Activated CD4-positive, CD25-positive, alpha-beta regulatory T cell treated with anti-CD3 and anti-CD28 coated beads, Interleukin-2, amount 50 U/mL, for 72 hours (primary cell): Measurements from ENCODE around the gene RPTOR.
"Not testable (repeated sequence)": the region's sequence is repeated elsewhere in the genome, so short reads cannot be mapped to it uniquely, and the experiment has no call there.

ENCODE experiments used
- DNase-seq: peaks from one replicate; pipeline ENCODE4 v3.0.0; 2021

Gene RPTOR

DNA sequence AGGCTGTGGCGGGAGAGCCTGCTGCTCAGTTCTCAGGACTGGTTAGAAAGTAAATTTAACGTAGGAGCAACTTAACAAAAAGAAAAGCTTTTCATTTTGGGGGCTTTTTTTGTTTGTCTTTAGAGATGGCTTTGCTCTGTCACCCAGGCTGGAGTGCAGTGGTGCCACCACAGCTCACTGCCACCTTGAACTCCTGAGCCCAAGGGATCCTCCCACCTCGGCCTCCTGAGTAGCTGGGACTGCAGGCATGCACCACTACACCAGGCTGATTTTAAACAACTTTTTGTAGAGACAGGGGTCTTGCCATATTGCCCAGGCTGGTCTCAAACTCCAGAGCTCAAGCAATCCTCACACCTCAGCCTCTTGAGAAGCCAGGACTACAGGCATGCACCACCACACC lies 205.0 kb downstream of the RPTOR start:
- DNase-seq = no peak

DNA sequence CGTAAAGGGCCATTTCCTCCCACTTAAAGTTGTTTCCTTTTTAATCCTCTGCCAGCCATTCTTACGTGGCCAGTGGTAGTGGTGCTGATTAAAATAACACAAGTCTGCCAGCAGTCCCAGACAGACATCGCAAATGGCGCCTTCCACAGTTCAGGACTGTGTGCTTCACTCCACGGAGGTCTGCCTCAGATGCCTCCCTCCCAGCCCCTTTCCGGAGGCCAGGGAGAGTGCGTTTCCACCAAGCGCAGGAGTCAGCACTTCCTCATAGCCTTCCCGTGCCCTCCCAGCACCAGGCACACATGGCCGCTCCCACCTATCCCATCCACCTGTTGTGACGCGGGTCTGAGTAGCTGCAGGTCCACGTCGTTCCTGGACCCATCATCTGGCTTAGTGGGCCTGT lies 205.6 kb downstream of the RPTOR start:
- no peak for DNase-seq

DNA sequence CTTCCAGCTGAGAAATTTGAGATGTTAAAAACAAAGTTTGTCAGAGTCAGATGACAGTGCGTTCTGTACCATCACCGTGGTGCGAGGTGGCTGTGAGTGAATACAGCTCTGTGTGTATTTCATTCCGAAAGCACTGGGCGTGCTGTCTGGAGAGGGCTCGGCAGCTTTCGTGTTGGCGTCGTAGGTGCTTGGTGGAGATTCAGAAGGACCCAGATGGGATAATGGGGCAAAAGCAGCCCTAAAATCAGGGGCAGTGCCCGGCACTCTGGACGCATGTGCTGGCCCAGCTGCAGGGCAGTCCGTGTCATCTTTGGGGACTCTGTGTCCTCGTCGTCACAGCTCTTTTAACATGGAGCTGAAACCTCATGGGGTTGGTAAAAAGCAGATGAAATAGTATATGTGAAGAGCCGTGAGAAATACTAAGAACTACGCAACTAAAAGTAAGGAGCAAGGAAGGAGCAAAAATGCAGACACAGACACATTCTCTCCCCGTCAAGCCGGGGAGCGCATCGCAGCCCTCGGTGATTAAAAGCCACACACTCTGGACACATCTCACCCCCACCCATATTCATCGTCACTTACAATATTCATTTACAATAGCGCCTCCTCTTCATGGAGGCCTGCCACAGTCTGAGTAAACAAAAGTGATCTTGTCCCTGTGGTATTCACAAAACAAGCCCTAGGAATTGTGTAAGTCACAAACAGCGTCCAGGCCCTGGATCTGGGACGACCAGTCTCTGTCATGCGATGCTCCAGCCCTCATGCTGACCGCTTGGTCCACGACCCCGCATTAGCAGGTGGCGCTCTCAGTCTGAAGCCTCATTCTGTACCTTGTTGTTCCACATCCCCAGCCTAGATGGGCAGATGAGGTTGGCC lies 206.7 kb downstream of the RPTOR start:
- no peak for DNase-seq

DNA sequence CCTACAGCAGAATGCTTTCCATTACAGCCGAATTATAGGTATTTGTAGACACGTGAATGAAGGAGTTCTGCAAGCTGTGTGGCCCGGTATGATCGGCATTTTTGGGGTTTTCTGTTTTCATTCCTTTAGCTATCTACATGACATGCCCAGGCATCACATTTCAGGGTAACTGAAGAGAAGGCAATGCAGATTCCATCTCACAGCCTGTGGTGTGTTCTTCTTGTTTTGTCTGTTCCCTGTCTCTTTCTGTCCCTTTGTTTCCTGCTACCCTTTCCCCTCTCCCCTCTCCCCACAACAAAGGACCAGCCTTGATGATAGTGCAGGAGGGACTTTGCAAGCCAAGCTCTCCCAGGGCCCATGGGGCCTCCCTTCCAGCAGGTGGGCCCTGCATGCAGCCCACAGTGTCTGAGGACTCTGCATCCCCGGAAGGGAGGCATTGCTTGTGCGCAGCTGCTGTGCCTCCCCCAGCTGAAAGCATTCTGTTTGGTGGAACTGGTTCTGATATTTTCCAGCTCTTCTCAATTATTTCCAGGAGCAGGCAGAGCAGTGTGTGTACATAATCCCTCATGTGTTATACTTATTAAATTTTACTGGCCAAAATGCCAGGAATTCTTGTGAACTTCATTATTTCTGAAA lies 207.4 kb downstream of the RPTOR start:
- no peak for DNase-seq

DNA sequence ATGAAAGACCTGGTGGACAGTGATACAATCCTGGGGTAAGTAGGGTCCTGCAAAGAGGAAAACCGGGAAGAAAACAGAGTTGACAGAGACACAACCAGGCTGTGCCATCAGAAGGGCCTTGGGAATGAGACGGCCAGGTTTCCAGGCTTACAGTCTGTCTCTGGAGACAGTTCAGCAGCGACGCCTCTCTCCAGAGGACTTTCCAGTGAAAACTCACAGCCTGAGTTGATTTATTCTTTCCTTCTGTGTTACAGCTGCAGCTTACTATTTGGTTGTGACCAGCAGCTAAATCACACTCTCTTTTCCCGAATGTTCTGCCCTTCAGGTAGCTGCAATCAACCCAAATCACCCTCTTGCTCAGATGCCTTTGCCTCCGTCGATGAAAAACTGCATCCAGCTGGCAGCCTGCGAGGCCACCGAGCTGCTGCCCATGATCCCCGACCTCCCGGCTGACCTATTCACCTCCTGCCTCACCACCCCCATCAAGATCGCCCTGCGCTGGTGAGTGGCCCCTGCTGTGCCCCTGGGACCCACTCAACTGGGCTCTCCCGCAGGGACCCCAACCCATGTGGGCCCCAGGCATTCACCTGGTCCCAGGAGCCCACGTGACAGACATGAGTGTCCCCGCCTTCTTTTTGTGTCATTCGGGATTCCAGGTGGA lies 209.2 kb downstream of the RPTOR start:
- DNase-seq = no peak

DNA sequence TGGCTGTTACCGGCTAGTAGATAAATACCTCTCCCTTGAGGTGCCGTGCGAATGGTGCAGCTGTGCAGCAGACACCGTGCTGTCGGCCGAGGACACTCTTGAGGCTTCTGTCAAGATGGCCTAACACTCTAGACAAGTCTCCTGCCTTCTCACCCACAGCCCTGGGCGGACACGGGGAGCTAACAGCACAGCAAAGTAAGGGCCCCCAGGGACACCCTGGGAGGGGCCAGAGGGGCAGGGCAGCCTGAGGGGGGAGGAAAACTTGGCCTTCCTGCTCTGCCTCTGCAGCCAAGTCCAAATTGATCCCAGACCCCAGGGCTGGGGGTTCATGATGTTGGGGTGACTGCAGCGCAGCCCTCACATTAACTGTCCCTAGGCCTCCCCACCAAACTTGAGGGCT lies 210.2 kb downstream of the RPTOR start:
- no peak for DNase-seq

DNA sequence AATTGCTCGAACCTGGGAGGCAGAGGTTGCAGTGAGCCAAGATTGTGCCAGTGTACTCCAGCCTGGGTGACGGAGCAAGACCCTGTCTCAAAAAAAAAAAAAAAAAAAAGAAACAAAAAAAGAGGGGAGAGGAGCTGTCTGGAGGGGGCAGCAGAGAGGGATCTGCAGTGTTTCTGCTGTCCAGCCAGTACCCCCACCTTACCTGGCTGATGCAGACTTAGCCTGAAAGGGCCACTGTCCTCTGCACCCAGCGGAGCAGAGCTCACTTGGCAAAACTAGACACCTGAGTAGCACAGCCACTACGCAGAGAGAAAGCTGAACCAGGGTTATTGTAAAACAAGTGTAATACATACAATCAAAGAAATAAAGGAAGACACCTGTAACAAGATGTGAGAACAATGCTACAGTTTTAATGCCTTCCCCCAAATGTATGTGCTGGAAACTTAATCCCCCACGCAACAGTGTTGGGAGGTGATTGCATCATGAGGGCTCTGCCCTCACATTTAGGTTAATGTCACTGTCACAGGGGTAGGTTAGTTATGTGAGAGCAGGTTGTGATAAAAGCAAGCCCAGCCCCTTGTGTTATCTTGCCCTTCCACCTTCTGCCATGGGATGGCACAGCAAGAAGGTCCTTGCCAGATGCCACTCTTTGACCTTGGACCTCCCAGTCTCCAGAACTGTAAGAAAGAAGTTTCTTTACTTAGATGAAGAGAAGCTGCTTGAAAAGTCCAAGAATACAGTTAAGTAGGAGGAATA lies 211.2 kb downstream of the RPTOR start:
- DNase-seq = no peak

DNA sequence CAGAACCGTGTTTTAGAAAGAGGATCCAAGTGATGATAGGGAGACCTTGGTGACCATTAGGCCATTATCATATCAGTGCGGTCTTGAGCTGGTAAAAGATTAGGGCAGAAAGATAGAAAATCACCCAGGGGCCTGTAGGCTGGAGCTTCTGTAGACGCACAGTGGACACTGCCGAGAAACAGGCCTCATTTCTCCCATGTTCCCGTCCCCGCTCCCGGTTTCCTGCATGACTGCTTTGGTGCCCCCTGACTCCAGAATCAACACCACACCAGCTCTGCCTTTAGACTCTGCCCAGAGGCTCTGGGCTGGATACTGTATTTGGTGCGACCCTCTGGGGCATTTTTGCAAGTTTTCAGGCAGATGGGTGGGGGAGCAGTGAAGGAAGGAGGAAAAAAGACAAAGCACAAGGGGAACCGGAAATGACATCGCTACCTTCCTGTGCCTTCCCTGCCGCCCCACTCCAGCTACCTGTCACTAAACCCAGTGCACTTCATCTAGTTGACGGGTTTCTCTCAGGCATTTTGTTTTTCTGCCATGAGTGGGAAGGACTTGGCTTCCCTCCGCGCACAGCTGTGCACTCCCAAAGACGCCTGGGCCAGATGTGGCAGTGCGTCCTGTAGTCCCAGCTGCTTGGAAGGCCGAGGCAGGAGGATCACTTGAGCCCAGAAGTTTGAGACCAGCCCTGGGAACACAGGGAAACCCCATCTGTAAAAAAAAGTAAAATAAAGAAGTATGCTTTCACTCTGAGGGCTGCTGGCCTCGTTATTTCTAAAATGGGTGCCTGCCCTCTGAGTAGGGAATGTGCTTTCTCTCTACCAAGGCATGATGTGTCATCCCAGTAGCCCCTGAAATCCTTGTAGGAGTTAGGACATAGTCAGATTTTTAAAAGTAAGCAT lies 214.1 kb downstream of the RPTOR start:
- DNase-seq = no peak

DNA sequence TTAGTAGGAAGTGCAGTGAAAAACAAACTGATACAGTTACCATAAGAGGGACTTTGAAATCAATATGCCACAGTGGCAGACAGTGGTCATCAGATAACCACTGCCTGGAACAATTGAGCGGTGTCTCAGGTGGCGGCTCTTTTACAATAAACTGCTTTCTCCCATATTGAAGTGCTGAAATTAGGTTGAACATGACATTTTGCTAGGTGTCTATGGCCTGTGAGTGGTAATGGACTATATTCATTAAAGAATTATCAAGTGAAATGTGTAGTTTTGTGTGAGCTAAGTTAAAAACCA lies 214.7 kb downstream of the RPTOR start:
- DNase-seq = no peak

DNA sequence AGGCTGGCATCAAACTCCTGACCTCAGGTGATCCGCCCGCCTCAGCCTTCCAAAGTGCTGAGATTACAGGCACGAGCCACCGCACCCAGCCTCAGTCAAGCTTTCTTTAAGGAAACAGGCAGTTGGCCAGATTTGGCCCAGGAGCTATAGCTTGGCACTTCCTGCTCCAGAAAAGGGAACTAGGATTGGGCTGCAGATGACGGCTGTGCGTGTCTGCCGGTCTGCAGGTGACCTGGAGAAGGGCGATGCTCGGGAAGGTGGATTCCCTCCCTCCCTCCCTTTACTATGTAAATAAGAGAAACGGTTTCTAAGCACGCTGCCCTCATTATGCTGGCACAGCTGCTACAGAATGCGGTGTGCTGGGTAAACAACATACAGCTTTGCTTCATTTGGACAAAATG lies 215.9 kb downstream of the RPTOR start:
- no peak for DNase-seq

DNA sequence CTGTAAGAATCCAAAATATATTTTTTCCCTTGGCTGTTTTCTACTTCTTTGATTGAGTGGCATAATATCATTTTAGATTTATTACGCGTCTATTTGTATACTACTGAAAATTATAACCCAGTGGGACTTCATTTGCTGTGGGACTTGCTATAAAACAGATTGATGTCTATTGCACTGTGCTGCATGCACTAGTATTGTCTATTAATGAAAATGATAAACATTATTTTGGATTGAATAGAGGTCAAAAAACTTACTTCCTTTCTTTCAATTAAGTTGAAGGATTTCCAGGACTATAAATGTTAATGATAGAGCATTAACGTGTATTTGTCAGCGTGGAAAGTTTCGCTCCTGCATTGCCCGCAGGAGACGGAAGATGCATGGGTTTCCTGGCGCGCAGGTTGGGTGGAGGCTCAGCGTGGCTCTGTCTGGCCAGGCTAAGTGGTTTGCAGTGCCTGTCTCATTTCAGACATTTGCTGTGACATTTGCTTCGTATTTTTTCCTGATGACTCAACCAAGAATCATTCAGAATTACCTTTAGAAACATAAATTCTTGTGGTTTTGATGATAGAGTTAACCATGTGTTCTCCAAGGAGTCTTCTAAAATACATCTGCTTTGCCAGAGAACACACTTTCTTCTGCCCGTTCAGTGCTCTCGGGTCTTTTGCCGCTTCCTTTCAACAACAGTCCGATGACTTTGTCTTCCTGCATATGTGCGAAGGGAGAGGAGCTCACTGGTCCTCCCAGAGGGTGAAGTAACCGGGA lies 216.7 kb downstream of the RPTOR start:
- peak; percentile 59 for DNase-seq

DNA sequence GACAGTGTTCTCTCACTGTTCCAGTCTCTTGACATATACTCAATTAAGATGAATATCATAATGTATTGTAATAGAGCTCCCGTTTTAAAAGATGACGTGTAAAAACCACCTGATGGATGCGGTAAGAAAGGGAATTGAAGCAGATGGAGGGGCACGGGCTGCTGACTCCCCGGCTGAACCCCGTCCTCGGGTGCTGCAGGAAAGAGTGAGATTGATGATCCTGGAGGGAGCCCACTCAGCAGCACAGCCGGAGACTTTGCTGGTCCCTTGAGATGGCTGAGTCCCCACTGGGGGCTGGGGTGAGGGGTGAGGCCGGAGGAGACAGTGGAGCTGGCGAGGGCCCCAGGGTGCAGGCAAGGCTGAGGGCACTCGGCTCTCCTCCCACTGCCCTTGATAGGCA lies 217.4 kb downstream of the RPTOR start:
- no peak for DNase-seq

DNA sequence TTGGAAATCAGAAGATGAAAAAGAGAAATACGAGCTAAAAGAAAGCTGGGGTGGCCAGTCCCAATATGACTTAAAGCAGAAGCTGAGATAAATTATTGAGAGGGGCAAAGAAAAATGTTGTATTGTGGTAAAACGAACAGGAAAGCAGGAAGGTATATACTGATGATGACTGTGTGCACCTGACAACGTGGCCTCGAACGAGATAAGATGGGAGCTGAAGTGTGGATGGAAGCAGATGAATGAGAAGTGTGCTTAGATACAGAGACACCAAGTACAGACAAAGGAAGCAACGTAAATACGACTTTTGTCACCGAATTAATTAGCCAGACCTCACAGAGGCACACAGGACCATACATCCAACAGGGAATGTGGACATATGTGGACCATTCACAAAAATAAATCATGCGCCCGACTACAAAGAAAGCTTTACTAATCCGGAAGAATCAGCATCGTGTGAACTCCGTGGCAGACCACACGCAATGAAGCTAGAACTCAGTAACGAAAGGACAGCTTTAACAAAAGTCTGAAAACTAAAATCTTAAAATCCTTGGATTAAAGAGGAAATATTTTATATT lies 218.7 kb downstream of the RPTOR start:
- no peak for DNase-seq

DNA sequence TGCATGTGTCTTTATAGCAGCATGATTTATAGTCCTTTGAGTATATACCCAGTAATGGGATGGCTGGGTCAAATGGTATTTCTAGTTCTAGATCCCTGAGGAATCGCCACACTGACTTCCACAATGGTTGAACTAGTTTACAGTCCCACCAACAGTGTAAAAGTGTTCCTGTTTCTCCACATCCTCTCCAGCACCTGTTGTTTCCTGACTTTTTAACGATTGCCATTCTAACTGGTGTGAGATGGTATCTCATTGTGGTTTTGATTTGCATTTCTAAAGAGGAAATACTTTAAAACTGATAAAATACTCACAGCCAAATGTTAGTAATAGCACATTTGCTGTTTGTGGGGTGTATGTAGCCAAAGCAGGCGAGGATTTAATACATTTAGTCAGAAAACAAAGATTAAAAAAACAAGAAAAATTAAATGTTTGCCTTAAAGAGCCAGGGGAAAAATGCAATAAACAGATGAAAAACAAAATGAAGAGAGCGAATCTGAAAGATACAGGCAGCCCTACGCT lies 220.0 kb downstream of the RPTOR start:
- not testable (repeated sequence) for DNase-seq

DNA sequence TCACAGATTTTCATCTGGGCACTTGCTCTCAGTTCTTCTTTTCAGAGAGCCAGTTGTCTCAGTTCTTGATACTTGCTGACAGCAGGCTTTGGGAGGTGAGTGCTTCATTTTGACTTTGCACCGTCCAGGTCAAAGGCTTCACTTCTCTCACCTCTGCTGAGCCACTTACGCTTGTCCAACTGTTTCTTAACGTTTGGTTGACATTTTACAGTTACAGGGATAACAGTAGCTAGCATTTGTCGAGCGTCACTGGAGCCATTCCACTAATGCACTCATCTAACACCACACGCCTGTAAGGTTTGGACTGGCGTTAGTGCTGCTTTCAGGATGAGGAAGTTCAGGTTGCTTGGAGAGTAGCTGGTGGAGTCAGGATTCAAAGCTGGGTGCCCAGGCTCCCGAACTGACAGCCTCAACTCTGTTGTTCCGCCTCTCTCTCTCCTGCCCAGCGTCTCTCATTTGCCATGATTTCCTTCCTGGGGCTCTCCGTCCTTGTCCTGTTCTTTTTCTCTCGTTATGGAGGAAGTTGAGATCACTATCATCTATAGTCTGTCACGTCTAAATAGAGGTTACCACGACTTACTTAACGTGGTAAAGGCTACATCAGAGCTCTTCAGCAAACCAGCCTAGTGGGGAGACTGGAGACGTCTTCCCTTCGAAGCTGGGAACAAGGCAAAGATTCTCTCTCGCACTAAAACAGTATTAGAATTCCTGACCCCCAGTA lies 220.8 kb downstream of the RPTOR start:
- no peak for DNase-seq

DNA sequence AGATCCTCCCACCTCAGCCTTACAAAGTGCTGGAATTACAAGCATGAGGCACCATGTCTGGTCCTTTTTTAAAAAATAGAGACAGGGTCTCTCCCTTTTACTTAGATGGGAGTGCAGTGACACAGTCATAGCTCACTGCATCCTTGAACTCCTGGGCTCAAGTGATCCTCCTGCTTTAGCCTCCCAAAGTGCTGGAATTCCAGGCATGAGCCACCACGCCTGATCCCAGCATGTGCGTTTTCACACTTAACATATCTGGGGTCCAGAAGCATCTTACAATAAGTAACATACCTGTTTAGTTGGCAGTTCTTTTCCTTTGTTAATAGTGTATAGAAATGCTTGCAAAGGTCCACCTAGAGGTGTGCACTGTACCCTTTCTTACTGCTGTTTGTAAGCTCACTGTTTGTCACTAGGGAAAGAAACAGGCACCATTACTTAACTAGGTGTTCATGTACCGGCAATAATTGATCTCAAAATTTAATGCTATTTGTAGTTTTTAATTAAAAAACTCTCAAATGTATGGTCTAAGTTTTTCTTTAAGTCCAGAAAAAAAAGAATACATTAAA lies 221.7 kb downstream of the RPTOR start:
- no peak for DNase-seq

DNA sequence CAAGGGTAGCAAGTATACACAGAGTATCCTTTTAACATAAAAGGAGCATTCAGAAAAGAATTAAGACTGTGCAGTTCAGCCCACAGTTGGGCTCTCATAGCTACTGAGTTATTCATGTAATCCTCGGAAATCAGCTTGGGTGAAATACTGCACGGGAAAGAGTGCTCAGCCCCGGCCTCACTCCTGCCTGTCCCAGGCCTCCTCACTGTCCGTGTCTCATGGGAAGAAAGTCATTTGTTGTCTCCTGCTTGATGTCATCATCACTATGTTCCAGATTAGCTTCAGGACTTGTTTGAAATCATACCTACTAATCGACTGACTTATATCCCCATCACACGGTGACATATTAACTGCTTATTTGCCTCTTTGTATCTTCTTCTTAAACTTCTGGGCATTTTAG lies 223.8 kb downstream of the RPTOR start:
- no peak for DNase-seq

DNA sequence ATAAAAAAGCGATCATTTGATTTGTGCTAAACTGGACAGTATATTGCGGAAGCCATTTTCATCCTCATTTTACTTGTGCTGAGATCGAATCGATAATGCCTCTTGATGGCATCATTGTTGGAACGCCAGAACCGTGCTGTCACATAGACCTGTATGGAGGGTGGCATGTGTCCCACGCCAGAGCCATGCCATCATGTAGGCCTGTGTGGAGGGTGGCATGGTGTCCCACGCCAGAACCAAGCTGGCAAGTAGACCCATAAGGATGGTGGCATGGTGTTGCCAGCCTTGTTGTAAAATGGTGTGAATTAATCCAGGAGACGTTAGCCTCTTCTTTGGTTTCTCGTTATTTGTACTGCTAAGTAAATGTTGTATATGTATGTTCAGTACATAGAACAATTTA lies 224.3 kb downstream of the RPTOR start:
- DNase-seq = no peak

DNA sequence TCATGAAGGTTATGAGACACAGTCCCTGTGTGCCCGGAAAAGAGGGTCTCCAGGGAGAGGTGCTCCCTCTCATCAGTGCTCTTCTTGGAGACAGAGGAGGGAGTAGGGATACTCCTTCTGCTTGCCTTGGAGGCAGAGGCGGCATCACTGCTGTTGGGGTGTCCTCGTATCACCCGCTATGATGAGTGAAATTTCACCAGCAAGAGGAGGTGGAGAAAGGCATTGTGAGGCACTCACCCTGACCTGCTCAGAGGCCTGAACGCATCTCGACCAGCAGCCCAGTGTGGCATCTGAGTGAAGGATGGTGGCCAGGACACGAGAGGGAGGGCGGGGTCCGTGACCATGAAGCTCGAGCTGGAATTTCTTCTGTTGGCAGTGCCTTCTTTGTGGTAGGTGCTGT lies 224.9 kb downstream of the RPTOR start:
- no peak for DNase-seq
